HG02759 (cell line): ENCODE data around the gene RAD54L2.
"Not testable (repeated sequence)": the region's sequence is repeated elsewhere in the genome, so short reads cannot be mapped to it uniquely, and the experiment has no call there.

Source experiments
- ATAC-seq: cut with Tn5 transposase; IDR thresholded peaks from one replicate; pipeline ENCODE4 v1.9.1; 2021; ENCODE audit warnings: mild to moderate bottlenecking, moderate library complexity; ENCODE audit not compliant: unreplicated experiment

The RAD54L2 gene, protein sequence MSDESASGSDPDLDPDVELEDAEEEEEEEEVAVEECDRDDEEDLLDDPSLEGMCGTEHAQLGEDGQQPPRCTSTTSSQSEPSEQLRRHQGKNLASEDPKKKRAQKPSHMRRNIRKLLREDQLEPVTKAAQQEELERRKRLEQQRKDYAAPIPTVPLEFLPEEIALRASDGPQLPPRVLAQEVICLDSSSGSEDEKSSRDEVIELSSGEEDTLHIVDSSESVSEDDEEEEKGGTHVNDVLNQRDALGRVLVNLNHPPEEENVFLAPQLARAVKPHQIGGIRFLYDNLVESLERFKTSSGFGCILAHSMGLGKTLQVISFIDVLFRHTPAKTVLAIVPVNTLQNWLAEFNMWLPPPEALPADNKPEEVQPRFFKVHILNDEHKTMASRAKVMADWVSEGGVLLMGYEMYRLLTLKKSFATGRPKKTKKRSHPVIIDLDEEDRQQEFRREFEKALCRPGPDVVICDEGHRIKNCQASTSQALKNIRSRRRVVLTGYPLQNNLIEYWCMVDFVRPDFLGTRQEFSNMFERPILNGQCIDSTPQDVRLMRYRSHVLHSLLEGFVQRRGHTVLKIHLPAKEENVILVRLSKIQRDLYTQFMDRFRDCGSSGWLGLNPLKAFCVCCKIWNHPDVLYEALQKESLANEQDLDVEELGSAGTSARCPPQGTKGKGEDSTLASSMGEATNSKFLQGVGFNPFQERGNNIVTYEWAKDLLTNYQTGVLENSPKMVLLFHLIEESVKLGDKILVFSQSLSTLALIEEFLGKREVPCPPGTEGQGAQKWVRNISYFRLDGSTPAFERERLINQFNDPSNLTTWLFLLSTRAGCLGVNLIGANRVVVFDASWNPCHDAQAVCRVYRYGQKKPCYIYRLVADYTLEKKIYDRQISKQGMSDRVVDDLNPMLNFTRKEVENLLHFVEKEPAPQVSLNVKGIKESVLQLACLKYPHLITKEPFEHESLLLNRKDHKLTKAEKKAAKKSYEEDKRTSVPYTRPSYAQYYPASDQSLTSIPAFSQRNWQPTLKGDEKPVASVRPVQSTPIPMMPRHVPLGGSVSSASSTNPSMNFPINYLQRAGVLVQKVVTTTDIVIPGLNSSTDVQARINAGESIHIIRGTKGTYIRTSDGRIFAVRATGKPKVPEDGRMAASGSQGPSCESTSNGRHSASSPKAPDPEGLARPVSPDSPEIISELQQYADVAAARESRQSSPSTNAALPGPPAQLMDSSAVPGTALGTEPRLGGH (N-terminal part only)

DNA sequence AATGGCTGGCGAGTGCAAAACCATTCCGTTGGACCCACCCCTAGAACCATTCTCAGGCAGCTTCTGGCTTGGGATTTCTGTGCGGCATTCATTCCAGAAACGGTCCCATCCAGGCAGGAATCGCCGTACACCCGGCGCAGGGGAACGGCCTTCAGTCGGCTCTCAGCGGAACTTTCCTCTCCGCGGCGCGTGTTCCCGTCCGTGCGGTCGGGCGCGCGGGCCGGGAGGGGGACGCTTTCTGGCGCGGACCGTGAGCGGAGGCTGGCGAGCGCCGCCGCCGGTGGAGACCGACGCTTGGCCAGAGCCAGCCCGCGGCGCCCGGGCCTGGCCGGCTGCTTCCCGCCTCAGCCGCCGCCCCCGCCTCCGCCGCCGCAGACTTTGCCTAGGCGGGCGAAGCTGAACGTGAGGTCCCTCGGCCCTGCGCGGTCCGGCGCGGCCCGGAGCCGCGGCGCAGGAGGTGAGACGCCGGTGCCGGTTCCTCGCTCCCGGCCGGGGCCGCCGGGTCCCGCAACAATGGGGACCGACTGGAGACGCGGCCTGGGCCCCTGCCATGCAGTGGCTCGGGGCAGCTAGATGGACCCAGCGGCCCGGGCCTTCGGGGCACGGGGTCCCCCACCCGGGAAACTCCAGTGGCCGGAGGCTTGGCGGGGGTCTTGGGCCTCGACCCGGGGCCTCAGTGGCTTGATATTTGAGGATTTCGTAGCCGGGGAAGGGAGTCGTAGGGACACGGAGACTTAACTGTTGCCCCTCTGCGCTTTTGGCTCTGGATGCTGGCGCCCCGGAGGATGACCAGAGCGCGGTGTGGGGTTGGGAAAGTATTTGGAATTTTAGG, at the start of gene RAD54L2:
RAD54L2 (plus strand) TSS at position 261 of the 832 bp plus-strand sequence. CDS start 51,702 bp downstream, outside the sequence.
- peak; percentile 87 for ATAC-seq

DNA sequence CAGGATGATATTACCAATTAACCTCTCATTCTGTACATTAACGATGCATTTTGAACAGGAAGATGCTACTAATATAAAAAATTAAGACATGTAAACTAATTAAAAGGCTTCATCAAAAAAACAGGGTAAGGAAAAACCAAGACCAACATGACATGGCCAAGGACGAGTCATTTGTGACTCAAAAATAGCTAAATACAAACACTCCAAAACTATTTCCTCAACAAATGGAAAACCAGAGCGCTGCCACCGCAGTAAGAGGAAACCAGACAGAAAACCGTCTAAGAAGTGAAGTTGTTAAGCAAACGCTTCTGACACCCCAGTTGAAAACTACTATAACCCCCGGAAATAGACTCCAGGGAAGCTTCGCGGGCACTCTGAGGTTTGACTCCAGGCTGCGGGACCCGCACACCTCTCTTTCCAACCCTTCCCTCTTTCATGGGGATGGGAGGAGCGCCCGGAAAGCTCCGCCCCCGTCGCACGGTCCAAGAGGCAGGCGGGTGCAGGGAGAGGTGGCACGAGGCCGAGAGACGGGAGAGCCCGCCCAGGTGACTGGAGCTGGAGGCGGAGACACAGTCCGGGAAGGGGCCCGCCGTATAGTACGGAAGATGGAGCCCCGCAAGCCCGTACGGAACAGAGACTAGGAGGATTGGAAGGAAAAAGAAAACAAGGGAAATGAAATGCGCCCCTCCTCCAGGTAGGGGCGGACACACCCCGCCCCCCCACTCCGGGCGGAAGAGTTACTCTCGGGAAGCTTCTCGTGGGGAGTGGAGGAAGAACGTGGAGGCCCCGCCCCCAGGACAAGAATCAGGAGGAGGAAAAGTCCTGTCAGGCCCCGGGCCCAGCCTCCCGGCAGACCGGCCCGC, 39.4 kb upstream of the RAD54L2 start:
- ATAC-seq: peak; percentile 57

DNA sequence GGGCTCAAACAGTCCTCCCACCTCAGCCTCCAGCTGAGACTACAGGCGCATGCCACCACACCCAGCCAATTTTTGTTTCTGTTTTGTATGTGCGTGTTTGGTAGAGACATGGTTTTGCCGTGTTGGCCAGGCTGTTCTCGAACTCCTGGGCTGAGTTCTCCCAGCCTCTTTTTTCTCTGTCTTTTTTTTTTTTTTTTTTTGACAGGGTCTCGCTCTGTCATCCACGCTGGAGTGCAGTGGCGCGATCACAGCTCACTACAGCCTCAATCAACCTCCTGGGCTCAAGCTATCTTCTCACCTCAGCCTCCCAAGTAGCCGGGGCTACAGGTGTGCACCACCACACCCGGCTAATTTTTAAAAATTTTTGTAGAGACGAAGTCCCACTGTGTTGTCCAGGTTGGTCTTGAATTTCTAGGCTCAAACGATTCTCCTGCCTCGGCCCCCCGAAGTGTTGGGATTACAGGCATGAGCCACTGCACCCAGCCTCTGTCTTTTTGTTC, 37.8 kb upstream of the RAD54L2 start:
- ATAC-seq: no peak

DNA sequence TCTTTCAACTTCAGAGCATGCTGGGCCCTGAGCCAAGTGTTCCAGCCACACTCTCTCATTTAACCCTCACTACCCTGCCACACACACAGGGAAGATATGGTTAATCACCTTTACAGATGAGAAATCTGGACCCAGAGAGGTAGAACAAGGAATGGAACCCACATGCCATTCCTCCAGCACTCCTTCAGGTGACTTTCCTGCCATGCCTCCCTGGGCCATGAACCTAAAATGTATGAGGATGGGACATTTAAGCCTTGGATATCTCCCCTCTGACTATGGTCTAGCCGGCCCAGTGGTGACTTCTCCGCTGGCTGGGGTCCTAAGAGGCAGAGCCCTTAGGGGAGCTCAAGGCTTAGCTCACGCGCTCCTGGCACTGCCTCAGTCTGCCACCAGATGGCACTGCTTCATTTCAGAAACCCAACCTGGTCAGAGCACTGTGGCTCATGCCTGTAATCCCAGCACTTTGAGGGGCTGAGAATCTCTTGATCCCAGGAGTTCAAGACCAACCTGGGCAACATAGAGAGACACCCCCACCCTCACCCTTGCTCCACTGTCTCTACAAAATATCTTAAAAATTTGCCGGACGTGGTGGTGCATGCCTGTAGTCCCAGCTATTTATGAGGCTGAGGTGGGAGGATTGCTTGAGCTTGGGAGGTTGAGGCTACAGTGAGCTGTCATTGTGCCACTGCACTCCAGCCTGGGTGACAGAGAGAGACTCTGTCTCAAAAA, 36.5 kb upstream of the RAD54L2 start:
- no peak for ATAC-seq

DNA sequence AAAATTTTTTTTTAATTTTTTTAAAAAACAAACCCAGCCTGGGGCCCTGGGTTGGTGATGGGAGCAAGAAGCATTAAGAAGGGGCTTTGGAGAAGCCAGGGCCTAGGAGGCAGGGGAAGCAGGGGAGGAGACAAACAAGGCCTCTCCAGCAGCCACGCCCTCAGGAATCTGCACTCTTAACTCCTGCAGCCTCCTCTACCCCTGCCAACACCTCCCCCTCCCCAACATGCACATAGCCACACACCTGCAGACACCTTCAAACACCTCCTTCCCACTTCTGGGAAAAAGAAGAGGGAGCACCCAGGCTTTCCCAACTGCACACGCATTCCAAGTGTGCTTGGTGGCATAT, 36.0 kb upstream of the RAD54L2 start:
- ATAC-seq: no peak

DNA sequence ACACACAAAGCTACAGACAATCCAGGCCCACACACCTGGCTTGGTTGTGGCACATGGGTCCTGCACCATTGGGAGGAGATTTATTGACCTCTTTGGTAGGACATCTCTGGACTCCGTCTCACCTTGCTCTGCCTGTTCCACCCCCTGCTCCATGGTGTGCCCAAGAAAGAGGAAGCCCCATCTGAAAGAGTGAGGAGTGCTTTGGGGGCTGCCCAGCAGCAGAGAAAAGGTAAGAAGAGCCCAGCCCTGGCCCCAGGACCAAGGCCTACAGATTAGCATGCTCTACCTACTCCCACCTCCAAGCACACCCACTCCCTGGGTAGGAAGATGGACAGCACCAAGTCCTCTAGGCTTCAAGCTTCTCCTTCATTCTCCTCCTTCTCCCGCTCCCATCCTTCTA, 35.5 kb upstream of the RAD54L2 start:
- no peak for ATAC-seq

DNA sequence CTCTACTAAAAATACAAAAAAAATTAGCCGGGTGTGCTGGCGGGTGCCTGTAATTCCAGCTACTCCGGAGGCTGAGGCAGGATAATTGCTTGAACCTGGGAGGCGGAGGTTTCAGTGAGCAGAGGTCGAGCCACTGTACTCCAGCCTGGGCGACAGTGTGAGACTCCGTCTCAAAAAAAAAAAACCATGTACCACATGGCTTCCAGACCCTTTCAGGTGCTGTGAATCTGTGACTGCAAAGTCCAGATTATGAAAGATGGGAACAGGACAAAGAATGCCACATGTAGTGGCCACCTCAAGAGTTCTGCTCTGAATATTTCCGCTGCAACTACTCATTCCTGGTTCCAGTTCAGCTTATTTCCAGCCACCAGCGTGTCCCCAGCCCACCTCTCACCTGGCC, 30.3 kb upstream of the RAD54L2 start:
- ATAC-seq: no peak

DNA sequence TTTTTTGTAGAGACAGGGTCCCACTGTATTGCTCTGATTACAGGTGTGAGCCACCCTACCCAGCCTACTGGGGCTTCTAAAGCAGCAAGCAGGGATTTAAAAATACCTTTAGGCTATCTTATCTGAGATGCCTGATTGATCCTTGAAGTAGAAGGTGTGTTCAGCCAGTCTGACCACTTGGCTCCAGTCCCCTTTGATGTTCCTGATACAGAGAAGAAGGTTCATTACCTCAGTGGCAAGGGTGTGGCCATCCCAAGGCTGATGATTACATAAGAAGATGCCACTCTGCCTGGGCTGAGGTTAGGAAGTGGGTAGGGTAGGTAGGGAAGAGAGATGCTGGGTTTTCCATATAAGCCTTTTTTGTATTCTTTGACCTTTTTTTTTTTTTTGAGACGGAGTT, 27.5 kb upstream of the RAD54L2 start:
- ATAC-seq: no peak

DNA sequence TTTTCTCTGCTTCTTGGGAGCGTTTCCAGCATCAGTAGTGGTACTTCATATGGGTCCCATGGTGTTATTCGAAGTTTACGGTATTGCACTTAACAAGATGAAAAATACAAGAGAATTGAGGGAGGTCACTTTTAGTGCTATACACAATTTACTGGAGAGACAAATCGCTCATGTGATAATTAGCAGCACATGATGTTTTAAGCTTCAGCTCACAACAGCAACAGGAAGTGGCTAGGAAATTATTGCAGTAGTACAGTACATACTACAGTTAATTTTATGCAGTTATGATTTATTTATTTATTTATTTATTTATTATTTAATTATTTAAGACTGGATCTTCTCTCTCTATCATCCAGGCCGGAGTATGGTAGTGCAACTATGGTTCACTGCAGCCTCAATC, 24.3 kb upstream of the RAD54L2 start:
- no peak for ATAC-seq

DNA sequence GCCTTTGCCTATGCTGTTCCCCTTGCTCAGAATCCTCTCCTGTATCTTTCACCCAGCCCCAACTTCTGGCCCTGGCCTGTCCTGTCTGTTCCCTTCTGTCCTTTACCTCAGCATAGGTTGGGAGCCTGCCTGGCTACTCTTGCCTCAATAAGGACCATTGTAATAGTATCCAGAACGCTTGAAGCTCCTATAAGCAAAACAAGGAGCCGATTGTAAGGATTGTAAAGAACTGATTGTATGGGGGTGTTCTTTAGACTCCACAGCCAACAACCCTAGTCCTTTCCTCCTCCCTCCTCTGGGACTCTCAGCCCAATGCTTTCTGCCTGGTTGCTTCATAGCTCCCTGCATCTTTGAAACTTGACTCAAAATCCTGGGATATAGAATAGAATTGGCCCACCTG, 18.7 kb upstream of the RAD54L2 start:
- ATAC-seq: no peak

DNA sequence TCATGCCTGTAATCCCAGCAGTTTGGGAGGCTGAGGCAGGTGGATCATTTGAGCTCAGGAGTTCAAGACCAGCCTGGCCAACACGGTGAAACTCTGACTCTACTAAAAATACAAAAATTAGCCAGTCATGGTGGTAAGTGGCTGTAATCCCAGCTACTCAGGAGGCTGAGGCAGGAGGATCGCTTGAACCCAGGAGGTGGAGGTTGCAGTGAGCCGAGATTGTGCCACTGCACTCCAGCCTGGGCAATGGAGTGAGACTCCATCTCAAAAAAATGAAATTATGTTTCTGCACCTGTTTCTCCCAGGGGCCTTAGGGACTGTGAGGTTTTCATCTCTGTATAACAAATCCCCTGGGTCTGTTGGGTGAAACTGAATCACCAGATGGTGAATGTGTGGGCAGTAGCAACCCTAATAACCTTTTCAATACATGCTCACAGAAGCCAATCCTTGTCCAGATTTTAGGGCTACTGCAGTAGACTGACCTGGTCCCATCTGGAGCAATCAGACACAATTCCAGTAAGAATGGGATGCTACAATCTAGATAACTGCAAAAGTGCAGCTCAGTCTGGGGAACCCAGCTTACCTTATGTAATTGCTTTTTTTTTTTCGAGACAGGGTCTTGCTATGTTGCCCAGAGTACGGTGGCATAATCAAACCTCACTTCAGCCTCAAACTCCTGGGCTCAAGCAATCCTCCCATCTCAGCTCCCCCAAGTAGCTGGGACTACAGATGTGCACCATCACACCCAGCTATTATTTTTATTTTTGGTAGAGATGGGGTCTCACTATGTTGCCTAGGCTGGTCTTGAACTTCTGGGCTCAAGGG, 17.4 kb upstream of the RAD54L2 start:
- ATAC-seq: peak; percentile 86

DNA sequence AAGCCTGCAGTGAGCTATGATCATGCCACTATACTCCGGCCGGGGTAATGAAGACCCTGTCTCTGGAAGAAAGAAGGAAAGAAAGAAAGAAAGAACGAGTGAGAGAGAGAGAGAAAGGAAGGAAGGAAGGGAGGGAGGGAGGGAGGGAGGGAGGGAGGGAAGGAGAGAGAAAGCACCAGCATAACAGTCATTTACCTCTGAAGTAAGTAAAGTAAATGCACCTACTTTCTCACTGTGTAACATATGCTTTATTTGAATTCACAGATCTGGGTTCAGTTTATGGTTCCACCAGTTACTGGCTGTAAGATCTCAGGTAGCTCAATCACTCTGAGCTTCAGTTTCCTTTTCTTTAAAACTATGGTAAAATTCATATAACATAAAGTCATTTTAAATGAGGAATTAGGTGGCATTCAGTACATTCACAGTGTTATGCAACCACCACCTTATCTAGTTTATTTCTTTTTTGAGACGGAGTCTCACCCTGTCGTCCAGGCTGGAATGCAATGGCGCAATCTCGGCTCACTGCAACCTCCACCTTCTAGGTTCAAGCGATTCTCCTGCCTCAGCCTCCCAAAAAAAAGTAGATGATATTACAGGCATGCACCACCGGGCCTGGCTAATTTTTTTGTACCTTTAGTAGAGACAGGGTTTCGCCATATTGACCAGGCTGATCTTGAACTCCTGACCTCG, 16.1 kb upstream of the RAD54L2 start:
- ATAC-seq: no peak

DNA sequence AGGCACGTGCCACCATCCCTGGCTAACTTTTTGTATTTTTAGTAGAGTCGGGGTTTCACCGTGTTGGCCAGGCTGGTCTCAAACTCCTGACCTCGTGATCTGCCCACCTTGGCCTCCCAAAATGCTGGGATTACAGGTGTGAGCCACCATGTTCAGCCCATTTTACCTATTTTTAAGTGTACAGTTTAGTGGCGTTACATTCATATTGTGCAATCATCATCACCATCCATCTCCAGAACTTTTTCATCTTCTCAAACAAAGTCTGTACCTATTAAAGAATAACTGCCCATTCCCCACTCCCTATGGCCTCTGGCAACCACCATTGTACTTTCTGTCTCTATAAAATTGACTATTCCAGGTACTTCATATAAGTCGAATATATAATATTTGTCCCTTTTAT, 13.6 kb upstream of the RAD54L2 start:
- not testable (repeated sequence) for ATAC-seq

DNA sequence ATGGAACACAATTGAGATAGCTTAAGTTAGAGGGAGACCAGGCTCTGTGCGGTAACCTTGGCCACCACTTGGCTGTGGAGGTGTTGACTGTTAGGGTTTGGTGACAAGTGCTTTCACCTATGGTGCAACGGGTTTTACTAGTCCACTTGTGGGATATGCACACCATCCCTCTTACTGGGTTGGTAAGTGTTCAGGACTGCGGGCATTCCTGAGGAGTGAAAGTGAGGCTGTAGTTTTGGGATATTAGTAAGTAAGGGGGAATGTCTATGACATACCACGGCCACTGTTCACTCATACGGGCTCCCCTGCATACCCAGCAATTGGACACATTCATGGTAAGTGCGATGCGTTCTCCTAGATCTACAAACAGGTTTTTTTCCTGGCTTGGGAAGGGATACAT, 8.0 kb upstream of the RAD54L2 start:
- no peak for ATAC-seq

DNA sequence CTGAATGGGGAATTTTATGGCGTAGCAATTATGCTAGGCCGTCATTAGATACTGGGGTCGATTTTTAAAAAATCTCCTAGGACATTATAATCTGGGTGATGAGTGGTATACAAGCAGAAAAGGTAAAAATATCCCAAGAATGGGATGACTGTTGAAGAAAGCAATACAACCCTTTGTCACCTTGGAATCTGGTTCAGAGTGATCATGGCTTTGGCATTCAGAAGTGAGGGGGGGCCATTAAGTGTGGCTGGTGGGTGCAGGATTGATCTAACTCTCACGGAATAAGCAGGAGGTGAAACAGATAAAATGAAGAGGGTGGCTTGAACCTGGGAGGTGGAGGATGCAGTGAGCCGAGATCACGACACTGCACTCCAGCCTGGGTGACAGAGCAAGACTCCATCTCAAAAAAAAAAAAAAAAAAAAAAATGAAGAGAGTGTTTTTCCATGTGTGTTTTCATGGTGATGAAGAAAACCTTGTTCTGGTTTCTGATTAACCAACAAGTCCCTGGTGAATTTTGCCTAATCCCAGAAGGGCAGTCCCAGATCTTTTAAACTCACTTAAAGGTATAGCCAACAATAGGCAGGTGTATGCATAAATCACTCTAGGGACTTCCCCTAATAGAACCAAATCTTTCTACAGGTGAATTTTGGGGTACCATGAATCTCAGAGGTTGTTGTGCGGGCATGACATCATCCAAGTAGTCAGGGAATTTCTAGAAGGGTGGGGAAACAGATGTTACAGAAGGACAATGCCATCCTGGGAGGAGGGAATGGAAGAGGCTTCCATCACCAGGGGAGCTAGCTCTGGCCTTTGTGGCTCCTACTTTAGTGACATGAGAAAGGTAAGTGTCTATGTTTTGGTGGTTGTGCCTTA, 3.1 kb upstream of the RAD54L2 start:
- no peak for ATAC-seq

DNA sequence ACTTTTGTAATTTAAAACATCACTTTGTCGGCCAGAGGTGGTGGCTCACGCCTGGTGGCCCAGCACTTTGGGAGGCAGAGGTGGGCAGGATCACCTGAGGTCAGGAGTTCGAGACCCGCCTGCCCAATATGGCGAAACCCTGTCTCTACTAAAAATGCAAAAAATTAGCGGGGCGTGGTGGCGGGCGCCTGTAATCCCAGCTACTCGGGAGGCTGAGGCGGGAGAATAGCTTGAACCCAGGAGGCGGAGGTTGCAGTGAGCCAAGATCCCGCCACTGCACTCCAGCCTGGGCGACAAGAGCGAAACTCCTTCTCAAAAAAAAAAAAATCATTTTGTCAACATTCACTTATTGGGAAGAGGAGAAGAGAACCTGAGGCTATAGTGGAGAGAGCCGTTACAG, 888 bp upstream of the RAD54L2 start:
- ATAC-seq: not testable (repeated sequence)
